Measurements from ENCODE around the gene DCAF17.
"Not testable (repeated sequence)": the region's sequence is repeated elsewhere in the genome, so short reads cannot be mapped to it uniquely, and the experiment has no call there.

Gene DCAF17

DNA sequence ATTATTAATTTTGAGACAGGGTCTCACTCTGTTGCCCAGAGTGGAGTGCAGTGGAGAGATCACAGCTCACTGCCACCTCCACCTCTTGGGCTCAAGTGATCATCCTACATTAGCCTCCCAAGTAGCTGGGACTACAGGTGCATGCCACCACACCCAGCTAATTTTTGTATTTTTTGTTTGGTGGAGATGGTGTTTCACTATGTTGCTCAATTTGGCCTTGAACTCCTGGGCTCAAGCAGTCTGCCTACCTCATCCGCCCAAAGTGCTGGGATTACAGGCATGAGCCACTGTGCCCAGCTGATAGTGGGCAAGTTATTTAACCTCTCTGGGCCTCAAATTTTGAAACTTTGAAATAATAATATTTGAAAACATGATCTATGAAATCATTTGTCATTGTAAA lies 26.5 kb downstream of the DCAF17 start:
- no peak for DNase-seq

DNA sequence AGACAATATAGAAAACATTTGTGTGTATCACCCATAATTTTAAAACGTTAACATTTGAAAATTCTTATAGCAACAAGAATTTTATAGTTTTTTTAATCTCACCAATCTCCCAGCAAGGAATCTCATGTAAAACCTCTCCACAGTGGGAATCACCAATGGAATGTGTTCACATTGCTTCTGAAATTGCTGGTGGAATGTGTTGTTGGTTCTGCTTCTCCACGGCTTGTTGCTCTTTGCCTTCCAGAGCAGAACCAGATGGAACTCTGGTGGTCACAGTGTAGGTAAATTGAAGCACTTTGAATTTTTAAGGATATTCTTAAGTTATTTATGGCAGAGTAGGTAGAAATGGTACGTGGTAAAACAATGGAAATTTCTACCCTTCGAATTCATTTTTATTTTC lies 35.1 kb downstream of the DCAF17 start:
- no peak for DNase-seq

DNA sequence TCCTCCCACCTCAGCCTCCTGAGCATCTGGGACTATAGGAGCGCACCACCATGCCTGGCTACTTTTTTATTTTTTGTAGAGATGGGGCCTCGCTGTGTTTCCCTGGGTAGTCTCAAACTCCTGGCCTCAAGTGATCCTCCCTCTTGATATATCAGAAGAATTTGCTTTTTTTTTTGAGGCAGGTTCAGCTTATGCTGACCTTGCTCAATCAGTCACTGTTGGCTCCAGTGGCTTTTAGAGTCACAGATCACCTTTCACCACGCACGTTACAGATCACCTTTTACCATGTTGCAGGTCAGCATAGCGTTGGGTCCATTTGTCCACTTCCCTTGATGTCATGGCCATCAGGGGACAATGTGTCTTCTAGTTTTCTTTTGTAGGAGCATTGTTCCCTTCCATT lies 36.1 kb downstream of the DCAF17 start:
- DNase-seq = no peak

DNA sequence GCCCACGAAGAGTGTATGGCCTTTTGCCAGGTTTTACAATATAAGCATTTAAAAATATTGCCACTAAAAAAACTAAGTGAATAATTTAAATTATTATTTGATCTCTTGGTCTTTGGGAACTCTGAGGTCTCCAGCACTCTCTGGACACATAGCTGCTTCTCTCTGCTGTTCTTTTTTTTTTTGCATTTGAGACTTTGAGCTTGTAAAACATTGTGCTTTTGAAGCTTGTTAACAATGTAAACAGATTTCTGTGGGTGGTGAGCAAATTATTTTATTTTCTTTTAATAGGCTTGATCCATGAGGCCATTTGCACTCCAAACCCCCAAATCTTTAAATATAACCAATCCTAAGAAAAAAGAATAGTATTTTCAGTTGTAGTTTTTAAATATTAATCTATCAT lies 42.0 kb downstream of the DCAF17 start:
- no peak for DNase-seq

DNA sequence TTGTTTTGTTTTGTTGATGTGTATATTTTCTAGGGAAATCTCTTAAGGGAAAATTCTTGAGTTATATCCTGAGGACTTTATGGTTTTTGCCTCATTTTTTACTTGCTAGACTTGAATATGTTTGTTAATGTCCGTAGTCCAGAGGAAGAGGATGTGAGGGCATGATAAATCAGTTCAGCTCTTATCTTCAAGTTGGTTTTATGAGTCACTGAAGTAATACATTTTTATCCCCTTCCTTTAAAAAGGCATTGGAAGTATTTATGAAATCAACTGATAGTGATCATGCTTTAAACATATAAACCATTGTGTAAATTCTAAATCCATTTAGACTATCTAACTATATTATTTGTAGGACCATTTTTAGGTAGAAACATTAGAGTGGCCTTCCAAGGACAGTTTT lies 44.3 kb downstream of the DCAF17 start:
- DNase-seq = no peak

DNA sequence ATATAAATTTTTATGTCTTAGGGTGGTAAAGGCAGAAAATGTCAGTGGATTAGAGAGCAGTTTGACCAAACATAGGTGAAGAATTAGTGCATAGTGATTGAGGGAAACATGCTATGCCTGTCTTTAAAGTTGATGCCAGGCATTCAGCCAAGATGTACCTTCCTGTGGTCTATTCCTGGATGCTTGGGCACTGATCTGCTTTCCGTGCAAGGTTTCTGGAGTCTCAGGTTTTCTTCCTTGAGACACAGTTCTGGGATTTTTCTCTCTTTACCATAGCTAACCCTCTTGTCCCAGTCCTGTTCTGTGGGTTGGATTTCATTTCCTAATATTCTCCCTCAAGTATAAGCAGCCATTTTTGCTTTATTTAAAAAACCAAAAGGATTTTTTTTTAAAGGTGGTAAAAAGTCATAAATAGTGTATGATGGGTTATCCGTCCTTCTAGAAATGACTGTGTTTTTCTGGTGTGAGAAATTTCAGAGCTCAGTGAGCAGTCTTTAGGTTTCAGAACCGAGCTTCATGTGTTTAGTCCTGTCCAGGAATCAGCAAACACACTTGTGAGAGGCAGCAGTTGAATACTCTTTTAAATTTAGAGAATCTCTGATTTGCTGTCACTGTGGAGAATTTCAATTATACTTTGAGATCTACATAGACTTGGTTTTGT lies 45.3 kb downstream of the DCAF17 start:
- DNase-seq = no peak

DNA sequence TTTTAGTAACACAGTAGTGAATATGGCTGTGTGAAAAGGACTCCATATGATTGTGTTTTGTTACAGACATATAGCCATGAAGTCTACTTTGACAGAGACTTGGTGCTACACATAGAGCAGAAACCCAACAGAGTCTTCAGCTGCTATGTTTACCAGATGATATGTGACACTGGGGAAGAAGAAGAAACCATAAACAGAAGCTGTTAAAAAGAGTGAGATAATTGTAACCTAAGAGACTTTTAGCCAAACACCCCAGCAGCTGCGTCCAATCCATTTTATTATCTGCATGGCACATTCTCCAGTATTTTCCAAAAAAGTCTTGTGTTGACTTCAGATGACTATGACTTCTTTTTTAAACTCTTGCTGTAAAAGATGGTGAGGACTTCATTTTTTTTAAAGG lies 46.9 kb downstream of the DCAF17 start:
- no peak for DNase-seq

DNA sequence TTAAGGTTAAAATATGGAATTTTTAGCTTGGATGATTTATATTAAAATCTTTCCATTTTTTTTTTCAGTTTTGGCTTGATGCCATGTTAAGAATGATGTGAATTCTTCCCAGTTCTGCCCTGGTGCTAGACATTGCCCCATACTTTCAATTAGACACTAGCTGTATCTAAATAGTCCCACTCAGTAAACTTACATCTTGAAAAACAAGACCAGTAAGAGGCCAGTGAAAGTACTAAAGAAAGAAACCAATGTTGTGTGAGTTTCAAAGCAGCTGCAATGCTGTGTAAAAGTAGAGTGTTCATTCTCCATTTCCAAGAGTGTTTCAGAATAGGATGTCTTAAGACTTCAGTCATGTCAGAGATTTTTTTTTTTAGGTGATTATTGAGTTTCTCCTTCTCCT lies 48.3 kb downstream of the DCAF17 start:
- DNase-seq = no peak

DNA sequence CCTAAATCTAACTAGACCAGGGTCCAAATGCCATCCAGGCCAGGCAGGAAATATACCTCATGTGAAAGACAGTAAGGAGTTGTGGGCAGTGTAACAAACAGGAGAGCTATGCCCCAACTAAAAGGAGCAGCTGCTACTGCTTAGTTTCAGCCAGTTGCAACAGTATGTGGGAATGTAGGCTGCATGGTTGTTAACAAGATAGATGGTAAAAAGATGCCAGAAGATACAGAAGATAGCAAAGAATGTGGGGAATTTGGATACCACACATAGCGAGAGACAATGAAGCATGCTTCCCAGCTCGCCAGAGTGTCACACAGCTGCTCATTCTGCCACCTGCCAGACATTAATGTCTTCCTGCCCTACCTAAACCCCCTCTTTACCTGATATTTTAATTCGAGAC lies 48.9 kb downstream of the DCAF17 start:
- no peak for DNase-seq

DNA sequence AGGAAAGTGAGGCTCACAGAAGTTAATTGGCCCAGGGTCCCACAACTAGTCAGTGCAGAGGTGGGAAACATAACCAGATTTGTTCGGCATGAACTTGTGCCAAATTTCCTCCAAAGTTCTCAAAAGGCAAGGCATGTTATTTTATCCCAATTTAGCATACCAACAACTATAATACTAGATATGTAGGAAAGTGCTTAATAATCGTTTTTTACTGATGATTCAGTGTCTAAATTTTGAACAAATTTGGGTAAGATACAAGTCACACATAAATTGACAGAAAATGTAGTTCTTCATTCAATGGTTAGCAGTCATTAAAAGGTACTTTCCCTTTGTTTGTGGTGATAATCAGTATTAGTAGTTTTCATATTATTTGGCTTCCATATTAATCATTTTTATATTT lies 49.8 kb downstream of the DCAF17 start:
- no peak for DNase-seq

DNA sequence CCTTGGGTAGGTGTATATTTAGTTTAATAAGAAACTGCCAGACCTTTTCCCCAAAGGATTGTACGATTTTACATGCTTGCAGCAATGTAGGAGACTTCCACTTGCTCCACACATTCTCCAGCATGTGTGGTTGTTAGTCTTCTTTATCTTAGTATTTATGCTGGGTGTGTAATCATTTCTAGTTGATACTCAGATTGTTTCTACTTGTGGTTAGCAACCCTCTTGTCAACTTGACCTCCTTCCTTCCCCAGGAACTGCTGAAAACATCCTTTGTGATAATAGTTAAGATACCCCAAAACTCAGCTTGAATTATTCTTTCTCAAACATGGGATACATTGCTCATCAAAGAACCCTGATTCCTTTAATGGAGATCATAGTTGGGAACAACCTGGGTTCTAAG lies 51.1 kb downstream of the DCAF17 start:
- no peak for DNase-seq

DNA sequence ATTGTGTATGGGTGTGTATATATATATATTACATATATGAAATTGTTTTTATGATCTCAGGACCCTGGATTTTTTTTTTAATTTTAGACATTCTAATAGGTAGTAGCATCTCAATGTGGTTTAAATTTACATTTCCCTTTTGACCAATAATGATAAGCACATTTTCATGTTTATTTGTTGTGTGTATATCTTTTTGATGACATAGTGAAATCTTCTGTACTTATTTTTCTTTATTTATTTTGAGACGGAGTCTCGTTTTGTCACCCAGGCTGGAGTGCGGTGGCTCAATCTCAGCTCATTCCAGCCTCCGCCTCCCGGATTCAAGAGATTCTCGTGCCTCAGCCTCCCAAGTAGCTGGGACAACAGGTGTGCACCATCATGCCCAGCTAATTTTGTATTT lies 53.2 kb downstream of the DCAF17 start:
- DNase-seq = no peak

DNA sequence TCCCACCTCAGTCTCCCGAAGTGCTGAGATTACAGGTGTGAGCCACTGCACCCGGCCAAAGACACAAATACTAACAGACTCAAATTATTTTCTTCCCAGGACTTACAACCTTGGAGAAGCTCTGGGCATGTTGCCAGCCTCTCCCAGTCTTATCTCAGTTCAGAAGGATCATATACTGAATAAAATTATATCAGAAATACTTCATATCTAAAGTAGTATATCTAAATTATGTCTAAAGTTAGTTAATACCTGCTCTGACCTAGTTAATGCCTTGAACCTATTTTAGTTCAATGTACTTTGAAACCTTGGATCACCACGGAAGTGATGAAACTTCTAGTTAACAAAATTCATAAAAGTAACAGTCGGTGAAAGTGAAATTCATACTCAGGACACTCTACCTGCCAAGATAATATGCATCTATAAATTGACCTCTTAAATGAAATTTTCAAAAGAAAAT lies 53.8 kb downstream of the DCAF17 start:
- no peak for DNase-seq

DNA sequence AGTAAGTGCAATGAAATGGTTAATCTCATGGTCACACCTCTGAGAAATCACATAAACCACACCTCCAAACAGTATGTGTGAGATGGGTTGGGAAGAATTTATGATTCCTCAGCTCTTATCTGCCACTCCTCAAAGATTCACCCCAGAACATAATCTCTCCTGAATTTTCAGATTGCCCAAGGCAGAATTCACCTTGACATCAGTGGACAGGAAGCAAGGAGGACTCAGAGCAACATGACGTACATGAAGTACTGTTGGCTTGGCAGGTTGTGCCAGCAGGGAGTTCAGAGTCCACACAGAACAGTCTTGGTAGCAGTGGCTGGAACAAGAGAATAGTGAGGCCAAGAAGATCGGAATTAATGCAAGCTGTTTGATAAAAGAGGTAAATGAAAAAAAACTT lies 56.6 kb downstream of the DCAF17 start:
- no peak for DNase-seq

DNA sequence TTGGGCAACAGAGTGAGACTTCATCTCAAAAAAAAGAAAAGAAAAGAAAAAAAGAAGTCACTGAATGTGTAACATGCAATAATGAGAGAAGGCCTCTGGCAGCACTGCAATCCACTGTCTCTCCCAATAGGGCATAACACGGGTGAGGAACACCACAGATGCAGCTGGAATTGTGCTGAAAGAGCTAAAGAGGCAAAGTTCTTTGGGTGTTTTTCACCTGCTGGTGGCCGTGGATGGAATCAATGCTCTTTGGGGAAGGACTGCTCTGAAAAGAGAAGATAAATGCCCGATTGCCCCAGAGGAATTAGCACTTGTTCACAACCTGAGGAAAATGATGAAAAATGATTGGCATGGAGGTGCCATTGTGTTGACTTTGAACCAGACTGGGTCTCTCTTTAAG lies 57.3 kb downstream of the DCAF17 start:
- no peak for DNase-seq

DNA sequence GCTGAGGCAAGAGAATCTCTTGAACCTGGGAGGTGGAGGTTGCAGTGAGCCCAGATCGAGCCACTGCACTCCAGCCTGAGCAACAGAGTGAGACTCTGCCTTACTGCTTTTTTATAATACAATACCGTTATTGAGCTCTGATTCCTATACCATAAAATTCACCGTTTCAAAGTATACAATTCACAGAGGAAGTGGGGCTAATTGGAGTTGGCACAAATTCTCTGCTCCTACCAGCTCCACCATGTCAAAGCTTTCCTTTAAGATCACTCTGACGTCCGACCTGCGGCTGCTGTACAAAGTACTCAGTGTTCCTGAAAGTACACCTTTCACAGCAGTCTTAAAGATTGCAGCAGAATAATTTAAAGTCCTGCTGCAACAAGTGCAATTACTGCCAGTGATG lies 58.6 kb downstream of the DCAF17 start:
- no peak for DNase-seq

DNA sequence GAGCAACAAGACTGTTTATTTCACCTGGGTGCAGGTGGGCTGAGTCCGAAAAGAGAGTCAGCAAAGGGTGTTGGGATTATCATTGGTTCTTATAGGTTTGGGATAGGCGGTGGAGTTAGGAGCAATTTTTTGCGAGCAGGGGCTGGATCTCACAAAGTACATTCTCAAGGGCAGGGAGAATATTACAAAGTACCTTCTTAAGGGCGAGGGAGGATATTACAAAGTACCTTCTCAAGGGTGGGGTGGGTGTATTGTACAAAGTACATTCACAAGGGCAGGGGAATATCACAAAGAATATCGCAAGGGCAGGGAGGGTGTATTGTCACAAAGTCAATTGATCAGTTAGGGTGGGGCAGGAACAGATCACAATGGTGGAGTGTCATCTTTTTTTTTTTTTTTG lies 63.6 kb downstream of the DCAF17 start:
- not testable (repeated sequence) for DNase-seq

DNA sequence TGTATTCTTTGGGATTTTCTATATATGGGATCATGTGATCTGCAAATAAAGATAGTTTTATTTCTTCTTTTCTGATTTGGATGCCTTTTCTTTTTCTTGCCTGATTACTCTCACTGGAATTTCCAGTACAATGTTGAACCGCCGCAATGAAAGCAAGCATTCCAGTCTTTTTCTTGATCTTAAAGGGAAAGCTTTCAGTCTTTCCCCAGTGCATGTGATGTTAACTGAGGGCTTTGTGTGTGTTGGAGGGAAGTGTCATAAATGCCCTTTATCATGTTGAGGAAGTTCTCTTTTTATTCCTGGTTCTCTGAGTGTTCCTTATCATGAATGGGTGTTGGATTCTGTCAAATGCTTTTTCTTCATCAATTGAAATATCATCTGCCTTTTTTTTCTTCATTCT lies 71.3 kb downstream of the DCAF17 start:
- DNase-seq = no peak

DNA sequence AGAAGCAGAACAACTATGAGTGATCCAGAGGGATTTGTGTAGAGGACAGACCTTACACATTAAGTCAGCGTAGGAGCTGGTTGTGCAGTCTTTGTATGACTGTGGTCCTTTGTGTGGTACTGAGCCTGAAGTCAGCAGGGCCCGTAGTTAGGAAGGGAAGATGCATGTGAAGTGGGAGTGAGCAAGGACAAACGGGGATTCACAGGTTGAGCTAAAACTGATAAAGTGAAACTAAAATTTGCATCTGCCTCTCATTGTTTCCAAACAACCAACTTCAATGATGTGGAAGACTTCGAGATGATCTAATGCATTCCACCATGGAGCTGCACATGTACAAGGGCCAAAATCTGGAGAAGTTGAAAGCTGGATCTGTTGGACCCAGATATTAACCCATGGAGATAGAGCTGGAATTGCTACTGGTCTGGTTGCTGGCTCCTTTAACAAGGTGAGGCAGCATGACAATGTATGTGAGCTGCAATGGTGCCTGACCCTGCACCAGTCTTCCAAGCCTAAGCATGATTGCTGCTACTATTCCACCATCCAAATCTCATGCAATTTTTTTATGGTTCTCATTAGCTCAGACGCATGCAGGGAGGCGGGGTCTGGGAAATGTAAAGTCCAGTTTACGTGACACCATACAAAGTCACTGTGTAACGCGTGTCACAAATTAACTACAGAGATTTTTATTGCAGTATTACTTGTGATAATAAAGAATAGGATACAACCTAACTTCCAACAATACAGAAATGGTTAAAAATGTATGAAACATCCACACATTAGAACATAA lies 76.1 kb downstream of the DCAF17 start:
- DNase-seq = no peak

DNA sequence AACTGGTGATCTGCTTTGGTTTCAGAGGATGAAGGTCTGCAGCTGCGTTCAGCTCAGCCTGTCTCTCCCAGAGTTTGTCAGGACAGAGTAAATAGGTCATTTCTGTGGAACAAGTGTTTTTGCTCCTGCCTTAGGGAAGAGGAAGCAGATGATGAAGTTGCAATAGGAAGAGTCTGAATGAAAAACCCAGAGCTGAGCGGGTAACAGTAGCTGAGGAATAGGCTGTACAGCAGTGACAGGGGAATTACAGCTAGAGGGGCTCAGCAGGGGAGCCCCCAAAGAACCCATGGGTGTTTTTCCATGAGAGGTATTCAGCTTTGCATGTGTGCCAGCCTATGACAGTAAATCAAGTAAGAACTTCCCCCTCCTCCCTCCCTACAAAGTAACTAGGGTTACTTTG lies 78.0 kb downstream of the DCAF17 start:
- no peak for DNase-seq

DNA sequence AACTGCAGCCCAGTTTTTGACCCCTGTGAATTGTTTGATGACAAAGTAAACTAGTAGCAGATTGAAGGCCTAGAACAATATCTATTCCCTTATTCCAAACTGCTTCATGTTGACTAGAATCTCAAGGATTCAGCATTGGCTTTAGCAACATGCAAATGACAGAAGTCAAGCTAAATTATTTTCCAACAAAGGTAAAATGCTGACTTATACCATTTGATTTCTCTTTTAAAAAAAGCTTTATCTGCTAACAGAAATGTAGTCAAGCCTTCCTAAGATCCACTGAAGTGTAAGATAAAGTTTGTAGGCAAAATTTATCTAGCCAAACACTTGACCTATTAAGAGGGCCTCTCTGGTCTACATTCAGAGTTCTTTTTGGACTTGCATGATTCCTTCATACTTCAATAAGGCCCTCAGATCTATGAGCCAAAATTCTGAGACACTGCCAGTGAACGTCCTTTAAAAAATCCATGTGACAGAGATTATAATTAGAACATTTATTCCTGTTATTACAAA lies 78.7 kb downstream of the DCAF17 start:
- no peak for DNase-seq

DNA sequence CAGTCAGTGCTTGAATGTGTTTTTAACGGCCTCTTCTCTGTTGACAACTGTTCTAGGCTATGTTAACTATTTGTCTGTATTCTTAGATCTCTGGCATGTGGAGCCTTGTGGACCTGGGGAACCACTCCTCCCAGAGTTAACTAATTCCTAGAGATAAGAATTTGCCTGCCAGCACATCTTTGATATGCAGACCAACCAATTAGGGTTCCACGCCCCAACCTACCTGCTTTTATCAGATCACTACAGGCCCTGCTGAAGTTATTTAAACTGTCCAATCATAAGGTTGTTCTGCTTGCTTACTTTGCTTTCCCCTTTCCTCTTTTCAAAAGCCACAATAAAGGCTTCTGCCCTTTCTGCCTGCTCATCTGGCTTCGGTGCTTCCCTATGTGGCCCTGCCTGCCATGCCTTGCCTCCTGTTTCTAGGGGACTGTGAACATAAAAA lies 79.7 kb downstream of the DCAF17 start:
- no peak for DNase-seq

DNA sequence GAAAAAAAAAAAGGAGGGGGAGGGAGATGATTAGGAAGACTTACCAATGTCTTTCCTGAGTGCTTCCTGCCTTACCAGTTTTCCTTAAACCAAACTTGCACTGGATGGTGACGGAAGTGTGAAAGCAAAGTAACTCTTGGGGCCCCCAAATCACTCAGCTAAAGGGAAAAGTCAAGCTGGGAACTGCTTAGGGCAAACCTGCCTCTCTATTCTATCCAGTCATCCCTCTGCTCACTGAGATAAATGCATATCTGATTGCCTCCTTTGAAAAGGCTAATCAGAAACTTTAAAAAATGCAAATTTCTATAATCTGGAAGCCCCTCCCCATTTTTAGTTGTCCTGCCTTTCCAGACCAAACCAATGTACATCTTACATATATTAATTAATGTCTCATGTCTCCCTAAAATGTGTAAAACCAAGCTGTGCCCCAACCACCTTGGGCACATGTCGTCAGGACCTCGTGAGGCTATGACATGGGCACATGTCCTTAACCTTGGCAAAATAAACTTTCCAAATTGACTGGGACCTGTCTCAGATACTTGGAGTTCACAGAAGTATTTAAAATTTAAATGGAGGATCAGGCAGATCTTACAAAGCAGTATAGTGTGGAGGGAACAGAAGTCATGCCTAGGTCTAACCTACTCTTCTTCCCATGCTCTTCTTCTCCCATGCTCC lies 81.0 kb downstream of the DCAF17 start:
- DNase-seq = no peak
